ENCODE data around the gene TSPOAP1. TPM values are rescaled to one million over a fixed set of nuclear protein-coding genes. Genes with fewer than 3 reads are reported as not detected.

The TSPOAP1 gene
- total and polyA plus RNA-seq, 2 of the 13 experiments (the other 11 are each of a cell fraction or from before 2014, with no cell fraction given) = not detected

DNA sequence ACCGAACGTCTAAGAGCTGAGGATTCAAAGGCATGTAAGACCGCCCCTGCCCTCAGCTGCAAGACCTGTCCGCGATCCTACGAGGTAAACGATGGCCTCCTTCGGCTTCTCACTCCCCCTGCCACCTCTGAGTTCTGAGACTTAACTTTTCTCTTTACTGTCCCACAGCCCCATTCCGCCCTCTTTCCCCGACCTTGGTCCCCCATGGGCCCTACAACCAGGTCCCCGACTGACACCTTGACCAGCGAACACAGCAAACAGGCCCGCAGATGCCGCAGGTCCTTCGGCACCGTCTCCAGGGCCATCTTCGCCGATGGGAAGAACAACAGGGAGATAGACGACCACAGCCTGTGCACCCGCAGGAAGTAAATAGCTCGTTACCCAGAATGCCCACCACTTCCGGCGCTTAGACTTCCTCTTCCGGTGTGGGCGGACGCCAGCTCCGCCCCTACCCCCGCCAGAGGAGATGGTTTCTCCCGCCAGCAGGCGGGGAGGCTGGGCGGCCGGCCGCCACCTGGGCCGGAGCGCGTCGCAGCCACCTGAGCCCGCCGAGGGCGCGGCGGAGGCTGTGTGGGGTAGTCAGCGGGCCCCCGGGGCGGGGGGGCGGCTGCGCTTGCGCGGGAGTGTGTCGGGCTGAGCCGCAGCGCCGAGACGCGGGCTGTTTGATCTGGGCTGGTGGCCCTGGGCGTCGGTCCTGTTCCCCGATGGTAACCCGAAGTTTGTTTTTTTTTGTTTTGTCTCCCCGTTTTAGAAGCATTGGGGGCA is 23.4 kb upstream of the TSPOAP1 start, which contains the start of gene SUPT4H1 (continued):
- no peak for TF ChIP-seq ATM (IDR thresholded peaks at IDR 0.05; ENCODE audit: borderline replicate concordance)
- TF ChIP-seq SOX5 (CRISPR knock-in tag; IDR thresholded peaks at IDR 0.05; ENCODE audit: borderline replicate concordance) = peak; percentile 81
- TF ChIP-seq, protein P1, sequence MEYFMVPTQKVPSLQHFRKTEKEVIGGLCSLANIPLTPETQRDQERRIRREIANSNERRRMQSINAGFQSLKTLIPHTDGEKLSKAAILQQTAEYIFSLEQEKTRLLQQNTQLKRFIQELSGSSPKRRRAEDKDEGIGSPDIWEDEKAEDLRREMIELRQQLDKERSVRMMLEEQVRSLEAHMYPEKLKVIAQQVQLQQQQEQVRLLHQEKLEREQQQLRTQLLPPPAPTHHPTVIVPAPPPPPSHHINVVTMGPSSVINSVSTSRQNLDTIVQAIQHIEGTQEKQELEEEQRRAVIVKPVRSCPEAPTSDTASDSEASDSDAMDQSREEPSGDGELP (IDR thresholded peaks at IDR 0.05; ENCODE audit: borderline replicate concordance, low read depth) = peak; percentile 88; the same call in 1 of the 2 replicates
- no peak for TF ChIP-seq CENPX (CRISPR knock-in tag; IDR thresholded peaks at IDR 0.05)
- TF ChIP-seq, protein P2, sequence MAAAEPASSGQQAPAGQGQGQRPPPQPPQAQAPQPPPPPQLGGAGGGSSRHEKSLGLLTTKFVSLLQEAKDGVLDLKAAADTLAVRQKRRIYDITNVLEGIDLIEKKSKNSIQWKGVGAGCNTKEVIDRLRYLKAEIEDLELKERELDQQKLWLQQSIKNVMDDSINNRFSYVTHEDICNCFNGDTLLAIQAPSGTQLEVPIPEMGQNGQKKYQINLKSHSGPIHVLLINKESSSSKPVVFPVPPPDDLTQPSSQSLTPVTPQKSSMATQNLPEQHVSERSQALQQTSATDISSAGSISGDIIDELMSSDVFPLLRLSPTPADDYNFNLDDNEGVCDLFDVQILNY (CRISPR knock-in tag; conservative IDR thresholded peaks at IDR 0.05) = peak; percentile 84; the same call in 1 of the 2 replicates
- TF ChIP-seq ZBTB42 (CRISPR knock-in tag; IDR thresholded peaks at IDR 0.05) = no peak
- TF ChIP-seq ZNF652 (CRISPR knock-in tag; IDR thresholded peaks at IDR 0.05; ENCODE audit: borderline replicate concordance, low read depth) = no peak
- peak; percentile 52; the same call in 1 of the 2 replicates for TF ChIP-seq ZFP90 (CRISPR knock-in tag; IDR thresholded peaks at IDR 0.05; ENCODE audit: borderline replicate concordance)
- TF ChIP-seq ZNF264 (CRISPR knock-in tag; IDR thresholded peaks at IDR 0.05) = peak; percentile 75; the same call in 1 of the 2 replicates
- peak; percentile 61 for TF ChIP-seq ZEB1 (IDR thresholded peaks at IDR 0.05; ENCODE audit: insufficient replicate concordance, low read depth)
- peak; percentile 92 for TF ChIP-seq KAT7 (CRISPR knock-in tag; IDR thresholded peaks at IDR 0.05; ENCODE audit: borderline replicate concordance)
- TF ChIP-seq, protein P3, sequence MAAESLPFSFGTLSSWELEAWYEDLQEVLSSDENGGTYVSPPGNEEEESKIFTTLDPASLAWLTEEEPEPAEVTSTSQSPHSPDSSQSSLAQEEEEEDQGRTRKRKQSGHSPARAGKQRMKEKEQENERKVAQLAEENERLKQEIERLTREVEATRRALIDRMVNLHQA (CRISPR knock-in tag; IDR thresholded peaks at IDR 0.05) = peak; percentile 28; the same call in 1 of the 2 replicates
- TF ChIP-seq, protein P4, sequence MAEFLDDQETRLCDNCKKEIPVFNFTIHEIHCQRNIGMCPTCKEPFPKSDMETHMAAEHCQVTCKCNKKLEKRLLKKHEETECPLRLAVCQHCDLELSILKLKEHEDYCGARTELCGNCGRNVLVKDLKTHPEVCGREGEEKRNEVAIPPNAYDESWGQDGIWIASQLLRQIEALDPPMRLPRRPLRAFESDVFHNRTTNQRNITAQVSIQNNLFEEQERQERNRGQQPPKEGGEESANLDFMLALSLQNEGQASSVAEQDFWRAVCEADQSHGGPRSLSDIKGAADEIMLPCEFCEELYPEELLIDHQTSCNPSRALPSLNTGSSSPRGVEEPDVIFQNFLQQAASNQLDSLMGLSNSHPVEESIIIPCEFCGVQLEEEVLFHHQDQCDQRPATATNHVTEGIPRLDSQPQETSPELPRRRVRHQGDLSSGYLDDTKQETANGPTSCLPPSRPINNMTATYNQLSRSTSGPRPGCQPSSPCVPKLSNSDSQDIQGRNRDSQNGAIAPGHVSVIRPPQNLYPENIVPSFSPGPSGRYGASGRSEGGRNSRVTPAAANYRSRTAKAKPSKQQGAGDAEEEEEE (CRISPR knock-in tag; IDR thresholded peaks at IDR 0.05; ENCODE audit: borderline replicate concordance) = no peak
- no peak for TF ChIP-seq ZNF335 (CRISPR knock-in tag; IDR thresholded peaks at IDR 0.05)
- TF ChIP-seq ZFP36 (IDR thresholded peaks at IDR 0.05; ENCODE audit: borderline replicate concordance, low read depth, low read length, partially characterized antibody) = no peak
- no peak; the same call in 1 of the 2 replicates for TF ChIP-seq ARHGAP35 (CRISPR knock-in tag; IDR thresholded peaks at IDR 0.05; ENCODE audit: borderline replicate concordance)
- TF ChIP-seq NONO (IDR thresholded peaks at IDR 0.05) = no peak
- peak; percentile 97 for TF ChIP-seq NONO (CRISPR knock-in tag; conservative IDR thresholded peaks at IDR 0.05)
- TF ChIP-seq, protein P5, sequence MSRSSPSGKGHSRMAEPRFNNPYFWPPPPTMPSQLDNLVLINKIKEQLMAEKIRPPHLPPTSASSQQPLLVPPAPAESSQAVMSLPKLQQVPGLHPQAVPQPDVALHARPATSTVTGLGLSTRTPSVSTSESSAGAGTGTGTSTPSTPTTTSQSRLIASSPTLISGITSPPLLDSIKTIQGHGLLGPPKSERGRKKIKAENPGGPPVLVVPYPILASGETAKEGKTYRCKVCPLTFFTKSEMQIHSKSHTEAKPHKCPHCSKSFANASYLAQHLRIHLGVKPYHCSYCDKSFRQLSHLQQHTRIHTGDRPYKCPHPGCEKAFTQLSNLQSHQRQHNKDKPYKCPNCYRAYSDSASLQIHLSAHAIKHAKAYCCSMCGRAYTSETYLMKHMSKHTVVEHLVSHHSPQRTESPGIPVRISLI (CRISPR knock-in tag; IDR thresholded peaks at IDR 0.05; ENCODE audit: borderline replicate concordance) = peak; percentile 45; the same call in 1 of the 2 replicates
- TF ChIP-seq RARG (CRISPR knock-in tag; IDR thresholded peaks at IDR 0.05; ENCODE audit: low read depth) = peak; percentile 92
- TF ChIP-seq ZFAT (CRISPR knock-in tag; conservative IDR thresholded peaks at IDR 0.05) = no peak
- no peak; the same call in 1 of the 2 replicates for TF ChIP-seq KLF13 (CRISPR knock-in tag; IDR thresholded peaks at IDR 0.05)
- TF ChIP-seq HOXA3 (CRISPR knock-in tag; IDR thresholded peaks at IDR 0.05) = peak; percentile 90
- TF ChIP-seq, protein P6, sequence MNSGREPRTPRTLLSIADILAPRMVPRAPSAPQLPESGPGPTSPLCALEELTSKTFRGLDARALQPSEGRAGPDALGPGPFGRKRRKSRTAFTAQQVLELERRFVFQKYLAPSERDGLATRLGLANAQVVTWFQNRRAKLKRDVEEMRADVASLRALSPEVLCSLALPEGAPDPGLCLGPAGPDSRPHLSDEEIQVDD (CRISPR knock-in tag; IDR thresholded peaks at IDR 0.05; ENCODE audit: borderline replicate concordance) = no peak
- TF ChIP-seq ZNF20 (CRISPR knock-in tag; IDR thresholded peaks at IDR 0.05) = no peak

Data from HepG2 (cell line).